Stimulated activated CD4-positive, alpha-beta T cell treated with anti-CD3 and anti-CD28 coated beads, Interleukin-1b, Interleukin-23, amount 100 ng/mL, for 4 hours (primary cell): ENCODE data around the gene KCNN3.

ENCODE experiments used
- DNase-seq, 2 donors: peaks; one replicate each; pipeline ENCODE4 v3.0.0-alpha.2; 2020; ENCODE audit warnings: low read depth in 2 of 2

KCNN3 gene

GRCh38 chr1:154816937-154817336 is 53.1 kb downstream of the KCNN3 start:
- no peak for DNase-seq

DNA sequence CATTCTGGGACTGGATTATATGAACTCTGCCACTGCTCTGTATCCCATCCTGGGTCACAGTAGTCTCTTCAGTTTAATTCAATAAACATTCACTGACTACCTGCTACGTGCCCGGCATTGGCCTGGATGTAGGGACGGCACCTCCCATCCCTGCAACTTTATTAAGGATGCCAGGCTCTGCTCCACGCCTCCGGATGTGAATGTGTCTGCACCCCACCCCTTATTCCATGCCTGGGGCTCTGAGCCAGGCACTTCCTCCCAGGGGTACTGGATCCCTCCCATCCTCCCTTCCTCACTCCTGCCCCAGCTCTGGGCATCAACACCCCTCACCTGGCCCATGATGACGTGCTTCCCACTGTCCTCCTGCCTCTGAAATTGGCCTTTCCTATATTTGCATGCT is 53.7 kb downstream of the KCNN3 start:
- DNase-seq: no peak

- DNase-seq: no peak
These were observed 56.1 kb downstream of the KCNN3 start for GRCh38 chr1:154813846-154814505.

DNA sequence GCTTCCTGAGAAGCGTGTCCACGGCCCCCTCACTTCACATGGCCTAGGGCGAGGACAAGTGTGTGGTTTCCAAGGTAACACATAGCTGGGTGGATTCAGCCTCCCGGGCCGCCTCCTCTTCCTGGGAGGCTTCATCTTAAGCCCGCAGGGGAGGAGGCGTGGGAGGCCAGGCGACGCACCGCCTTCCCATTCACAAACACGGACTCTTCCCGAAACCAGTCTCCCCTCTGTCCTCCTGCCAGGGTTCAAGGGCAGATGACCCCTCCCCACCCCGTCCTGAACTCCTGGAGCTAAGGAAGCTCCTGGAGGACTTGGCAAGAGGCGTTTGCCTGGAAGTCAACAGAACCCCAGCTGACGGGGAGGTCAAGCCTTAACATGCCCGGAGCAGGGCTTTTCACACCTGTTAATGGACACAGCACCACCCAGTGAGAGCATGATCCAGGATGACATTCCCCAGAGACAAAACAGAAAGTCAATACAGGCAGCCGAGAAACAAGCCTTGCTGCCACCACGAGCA is 56.7 kb downstream of the KCNN3 start:
- DNase-seq: no peak

- no peak for DNase-seq
These were observed 57.2 kb downstream of the KCNN3 start for GRCh38 chr1:154812877-154813276.

DNA sequence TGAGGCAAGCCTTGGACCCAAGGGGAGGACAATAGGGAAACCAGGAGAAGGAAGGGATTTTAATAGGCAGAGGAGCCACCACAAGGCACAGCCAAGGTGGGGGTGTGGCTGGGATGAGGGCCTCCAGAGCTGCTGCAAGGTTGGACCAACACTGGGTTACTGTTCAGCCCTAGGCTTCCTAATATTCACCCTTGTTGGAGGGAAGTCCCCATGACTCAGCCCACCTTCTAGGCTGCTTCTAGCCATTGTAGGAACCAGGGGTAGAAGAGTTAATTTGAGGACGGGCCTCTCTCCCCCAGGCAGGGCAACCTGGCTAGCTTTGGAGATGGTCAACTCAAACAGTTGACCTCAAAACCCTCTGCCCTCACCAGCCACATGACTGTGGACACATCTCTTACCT is 59.5 kb downstream of the KCNN3 start:
- no peak for DNase-seq

DNA sequence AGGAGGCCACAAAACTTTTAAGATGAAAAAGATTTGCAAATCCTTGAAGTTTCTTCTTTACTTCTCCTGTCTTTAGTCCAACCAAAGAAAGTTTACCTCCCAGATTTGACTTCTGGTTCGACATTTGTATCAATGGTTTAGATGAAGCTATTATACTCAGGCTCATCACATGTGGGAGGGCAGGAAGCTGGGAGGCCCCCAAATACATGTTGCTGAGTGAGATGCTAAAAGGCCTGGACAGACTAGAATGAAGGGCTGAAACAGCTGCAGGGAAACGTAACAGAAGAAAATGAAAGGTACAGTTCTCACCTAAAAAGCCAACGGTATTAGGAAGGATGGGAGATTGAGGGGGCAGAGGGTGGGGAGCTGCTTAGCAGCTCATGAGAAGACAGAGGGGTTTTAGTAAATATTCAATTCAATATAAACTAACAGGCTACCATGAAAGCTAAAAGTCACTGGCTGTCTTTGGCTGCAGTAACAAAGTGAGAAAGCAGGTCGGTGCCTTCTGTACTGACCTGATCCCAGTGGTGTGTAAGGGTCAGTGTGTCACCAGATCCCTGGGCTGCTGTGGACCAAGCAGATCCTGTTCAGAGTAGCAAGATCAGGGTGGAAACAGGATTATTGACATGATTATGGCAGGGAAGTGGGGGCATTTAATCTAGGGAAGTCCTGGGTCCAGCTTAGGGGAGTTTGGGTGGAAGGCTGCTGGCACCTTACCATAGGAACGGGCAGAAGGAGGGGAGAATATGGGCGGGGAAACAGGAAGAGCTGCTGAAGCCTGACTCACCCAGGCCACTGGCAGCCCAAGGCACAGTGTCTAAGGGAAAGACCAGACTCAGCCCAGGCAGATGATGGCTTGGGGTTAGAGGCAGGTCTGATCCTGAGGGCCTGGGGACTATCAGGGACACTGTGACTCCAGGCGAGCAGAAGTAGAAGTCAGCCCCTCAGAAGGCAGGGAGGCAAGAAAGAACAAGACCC is 60.4 kb downstream of the KCNN3 start:
- no peak for DNase-seq

DNA sequence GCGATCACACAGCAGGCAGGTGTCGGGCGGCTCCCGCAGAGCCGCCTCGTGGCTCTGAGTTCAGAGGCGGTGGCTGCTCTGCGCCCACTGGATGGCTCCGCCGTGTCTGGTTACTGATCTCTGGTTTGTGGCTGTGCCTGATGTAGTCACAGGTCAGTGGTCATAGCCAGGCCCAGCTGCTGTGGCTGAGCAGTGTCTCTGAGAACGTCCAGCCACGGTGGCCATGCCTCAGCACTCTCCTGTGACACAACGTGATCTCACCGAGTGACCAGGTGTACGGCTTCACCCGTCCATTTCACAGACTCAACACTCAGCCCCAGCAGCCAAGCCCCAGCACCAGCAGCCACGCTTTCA is 61.2 kb downstream of the KCNN3 start:
- no peak for DNase-seq

DNA sequence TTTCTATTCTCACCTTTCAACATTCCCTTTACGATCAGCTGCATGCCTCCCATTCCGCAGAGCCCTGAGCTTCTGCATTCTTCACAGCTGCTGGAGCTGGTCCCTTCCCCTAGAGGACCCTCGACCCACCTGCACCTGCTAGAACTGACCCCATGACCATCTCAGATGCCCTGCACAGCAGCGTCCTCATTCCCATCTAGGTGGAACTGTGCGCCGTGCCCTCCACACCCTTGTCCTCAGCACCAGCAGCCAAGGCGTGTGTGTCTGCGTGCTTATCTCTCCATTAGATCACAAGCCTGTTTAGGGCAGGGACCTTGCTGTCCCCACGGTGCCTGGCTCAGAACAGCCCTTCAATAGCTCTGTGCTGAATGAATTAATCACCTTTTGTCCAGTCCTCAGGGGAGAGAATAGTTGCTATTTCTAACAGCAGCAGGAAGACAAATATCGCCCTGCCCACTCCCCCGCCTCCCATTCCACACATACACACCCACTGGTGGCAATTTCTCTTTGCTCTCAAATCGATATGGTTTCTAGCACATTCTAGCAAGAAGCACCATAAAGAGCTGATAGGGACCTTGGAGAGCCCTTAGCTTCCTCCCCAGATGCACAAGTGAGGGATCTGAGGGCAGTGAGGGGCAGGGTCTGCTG is 61.7 kb downstream of the KCNN3 start:
- no peak for DNase-seq

DNA sequence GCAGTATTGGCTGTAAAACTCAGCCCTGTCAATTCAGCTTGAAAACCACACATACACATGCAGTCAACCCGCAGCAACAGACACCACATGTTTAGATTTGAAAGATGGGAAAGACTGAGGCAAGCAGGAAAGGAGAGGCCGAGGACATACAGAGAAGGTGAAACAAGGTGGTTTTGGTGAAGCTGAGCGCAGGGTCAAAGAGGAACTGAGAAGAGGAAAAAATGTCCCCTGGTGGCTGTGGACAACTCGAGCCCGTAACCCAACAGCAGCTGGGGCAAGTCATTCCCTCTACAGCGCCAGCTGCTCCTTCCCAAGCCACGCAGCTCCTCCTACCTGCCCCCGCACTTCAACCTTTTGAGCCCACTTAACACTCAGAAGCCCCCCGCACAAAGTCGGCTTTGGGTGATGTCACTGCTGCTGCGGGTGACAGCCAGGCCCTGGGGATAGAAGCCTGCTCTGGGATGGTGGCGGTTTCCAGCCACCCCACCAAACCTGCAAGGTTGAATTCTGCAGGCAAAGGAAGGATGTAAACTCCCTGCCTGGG is 63.0 kb downstream of the KCNN3 start:
- no peak for DNase-seq

- no peak for DNase-seq
These were observed 63.7 kb downstream of the KCNN3 start for GRCh38 chr1:154806333-154806732.

GRCh38 chr1:154802982-154803920 is 66.8 kb downstream of the KCNN3 start:
- no peak for DNase-seq

DNA sequence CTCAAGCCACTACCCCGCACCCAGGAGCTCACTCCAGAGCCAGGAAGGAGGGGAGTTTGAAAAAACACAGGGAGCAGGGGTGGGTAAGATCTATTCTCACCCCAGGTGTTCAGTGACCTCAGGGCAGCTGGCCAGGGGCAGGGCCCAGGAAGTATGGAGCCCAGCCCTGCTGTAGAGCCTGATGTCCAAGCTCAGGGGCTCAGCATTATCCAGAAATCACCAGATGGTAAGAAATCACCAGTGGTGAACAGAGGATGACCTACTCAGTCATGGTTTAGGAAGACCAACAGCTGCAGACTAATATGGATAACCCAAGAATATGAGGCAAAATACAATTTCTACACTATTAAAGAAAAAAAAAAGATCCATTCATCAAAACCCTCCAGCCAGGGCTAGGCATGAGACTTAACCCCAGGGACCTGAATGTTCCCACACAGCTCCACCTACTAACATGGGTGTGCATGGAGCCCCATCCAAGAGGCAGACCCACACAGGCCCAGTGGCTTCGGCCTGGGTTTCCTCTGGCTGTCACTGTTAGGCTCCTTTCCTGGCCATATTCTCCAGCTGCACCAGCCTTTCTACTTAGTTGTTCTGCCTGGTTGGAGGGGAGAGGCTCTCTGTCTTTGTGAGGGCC is 67.6 kb downstream of the KCNN3 start:
- DNase-seq: no peak

DNA sequence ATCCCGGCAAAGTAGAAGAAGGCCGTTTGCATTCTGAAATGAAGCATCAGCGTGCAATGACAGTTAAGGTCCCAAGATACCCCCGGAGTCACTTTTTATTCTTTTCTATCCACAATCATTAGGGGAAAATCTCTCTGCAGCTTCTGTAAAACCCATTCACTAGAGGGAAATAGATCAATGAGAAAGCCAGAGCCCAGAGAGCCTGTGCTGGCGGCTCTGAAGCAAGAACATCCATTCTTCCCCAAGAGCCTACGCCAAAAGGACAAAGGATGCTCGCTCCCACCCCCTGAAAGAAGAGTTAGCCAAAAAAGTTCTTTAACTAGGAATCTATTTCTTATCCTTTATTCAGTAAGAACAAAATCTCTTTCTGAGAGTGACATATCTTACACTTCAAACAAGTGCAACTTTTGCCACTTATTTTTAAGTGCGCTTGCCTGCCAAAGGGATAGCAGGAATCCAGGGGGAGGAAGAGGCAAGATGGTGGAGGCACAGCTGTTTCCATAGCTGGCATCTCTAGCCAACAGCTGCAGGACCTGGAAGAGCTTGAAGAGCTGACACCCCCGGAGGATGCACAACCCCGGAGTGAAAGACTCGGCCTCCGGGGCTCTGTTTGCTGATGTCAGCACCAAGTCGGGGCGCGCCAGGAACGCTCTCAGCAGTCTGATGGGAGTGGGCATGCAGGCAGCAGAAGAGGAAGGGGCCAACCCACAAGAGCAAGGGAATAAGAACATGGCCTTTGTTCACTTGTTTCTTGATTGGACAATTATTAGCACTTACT is 68.7 kb downstream of the KCNN3 start:
- DNase-seq: no peak

- no peak for DNase-seq
These were observed 70.9 kb downstream of the KCNN3 start for GRCh38 chr1:154799188-154799587.

- DNase-seq: no peak
These were observed 71.4 kb downstream of the KCNN3 start for GRCh38 chr1:154798645-154799044.

DNA sequence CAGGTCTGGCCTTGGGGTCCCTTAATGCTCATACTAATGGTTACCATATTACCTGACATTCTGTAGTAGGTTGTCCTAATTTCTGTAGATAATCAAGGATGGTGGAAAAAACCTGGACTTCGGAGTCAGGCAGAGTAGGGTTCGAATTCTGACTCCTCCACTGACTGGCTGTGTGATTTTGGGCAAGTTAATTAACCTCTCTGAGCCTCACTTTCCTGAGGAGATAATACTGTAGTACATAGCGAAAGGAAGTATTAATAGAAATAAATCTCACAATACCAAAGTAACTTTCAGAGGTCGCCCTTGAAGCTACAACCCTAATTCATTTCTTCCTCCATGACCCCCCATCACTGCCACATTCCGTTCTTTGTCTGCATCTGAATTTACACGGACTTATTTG is 72.9 kb downstream of the KCNN3 start:
- no peak for DNase-seq

- DNase-seq: no peak
These were observed 73.7 kb downstream of the KCNN3 start for GRCh38 chr1:154796303-154796892.

- no peak for DNase-seq
These were observed 75.5 kb downstream of the KCNN3 start for GRCh38 chr1:154794608-154795007.
